HG02678 (cell line): ENCODE data around the gene MAPK4.
"Not testable (repeated sequence)": the region's sequence is repeated elsewhere in the genome, so short reads cannot be mapped to it uniquely, and the experiment has no call there.

Experiments
- ATAC-seq: cut with Tn5 transposase; IDR thresholded peaks from one replicate; pipeline ENCODE4 v1.9.1; 2021; ENCODE audit warnings: mild to moderate bottlenecking, moderate library complexity; ENCODE audit not compliant: unreplicated experiment

MAPK4 gene

DNA sequence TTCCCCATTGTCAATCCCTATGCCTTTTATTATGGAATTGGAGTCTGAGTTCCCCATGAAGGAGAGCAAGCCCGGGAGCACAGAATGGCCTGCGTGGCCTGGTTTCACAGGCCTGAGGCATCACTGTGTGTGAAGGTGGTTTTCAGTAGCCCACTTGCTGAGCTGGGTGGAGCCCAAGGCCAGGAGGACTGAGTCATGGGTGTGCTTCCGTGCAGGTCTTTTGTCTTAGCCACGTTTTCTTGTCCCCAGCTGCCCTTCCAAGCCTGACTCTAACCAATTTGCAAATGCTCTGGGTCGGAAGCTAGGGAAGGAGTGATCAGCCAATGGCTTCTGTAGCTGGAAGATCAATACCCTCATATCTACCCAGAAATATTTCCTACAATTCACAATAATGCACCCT, 119.2 kb downstream of the MAPK4 start:
- ATAC-seq, result no peak

DNA sequence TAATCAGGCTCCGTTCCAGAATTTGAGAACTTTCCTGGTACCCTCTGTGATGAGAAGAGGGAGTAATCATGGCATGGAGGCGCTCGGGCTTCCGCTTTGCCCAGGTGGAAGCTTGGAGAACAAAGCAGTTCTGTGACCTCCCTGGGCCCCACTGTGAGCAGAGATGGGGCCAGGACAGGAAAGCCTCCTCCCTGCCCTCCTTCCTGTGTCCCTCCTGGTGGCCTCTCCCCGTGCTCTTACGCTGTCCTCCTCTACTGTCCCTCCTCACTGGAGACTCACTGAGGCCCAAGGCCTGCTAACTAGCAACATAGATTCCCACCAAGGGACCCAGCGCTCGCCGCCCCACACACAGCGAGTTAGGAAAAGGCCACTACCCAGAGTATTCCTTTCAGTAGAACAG, 119.8 kb downstream of the MAPK4 start:
- no peak for ATAC-seq

DNA sequence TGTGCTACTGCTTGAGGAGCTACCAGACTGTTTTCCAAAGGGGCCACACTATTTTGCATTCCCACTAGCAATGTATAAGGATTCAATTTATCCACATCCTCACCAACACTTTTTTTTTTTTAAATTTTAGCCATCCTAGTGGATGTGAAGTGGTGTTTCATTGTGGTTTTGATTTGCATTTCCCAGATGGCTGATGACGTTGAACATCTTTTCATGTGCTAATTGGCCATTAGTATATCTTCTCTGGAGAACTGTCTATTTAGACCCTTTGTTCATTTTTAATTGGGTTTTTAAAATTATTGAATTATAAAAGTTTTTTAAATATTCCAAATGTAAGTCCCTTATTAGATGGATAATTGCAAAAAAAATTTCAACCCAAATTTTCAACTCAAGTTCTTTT, 121.1 kb downstream of the MAPK4 start:
- no peak for ATAC-seq

DNA sequence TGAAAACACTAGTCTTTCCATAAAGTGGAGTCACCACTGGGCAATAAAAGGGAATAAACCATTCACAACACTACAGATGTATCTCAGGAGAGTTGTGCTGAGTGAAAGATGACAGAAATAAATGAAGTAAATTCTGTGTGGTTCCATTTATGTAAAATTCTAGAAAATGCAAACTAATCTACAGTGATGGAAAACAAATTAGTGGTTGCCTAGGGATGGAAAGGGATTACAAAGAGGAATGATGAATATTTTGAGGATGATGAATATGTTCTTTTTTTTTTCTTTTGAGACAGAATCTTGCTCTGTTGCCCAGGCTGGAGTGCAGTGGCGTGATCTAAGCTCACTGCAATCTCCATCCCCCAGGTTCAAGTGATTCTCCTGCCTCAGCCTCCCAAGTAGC, 123.0 kb downstream of the MAPK4 start:
- ATAC-seq, result no peak

DNA sequence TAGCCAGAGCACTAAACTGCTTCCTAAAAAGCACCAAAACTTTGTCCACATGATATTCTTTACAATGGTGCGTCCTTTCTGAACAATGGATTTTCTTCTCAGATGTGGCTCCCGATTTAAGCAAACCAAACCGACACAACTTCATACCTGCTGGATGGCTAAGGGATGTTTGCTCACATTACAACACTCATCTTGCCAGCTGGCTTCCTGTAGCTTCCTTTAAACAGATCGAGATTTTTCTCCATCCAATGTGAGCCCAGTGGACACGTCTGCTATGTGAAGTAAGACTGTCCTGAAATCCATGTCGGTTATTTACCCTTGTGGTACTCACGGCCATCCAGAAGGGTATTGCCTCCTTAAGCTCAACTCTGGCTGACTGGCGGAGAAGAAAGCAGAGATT, 126.5 kb downstream of the MAPK4 start:
- no peak for ATAC-seq

DNA sequence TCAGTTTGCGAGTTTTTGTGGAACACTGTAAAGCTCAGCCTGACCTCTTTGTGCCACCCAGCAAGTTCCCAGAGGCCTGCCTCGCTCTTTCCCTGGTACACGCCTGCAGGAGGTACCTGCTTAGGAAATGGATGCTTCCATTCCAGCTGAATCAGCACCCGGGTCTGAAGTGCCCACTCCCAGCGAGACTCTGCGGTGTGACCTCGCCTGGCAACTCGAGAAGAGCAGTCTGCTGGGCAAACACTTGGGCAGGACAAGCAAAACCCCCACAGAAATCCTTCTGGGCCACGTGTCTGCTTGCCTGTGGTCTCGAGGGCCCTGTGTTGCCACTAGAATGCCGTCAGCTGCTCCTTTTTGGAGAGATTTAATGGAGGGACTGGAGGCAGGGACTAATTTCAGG, 127.6 kb downstream of the MAPK4 start:
- no peak for ATAC-seq

DNA sequence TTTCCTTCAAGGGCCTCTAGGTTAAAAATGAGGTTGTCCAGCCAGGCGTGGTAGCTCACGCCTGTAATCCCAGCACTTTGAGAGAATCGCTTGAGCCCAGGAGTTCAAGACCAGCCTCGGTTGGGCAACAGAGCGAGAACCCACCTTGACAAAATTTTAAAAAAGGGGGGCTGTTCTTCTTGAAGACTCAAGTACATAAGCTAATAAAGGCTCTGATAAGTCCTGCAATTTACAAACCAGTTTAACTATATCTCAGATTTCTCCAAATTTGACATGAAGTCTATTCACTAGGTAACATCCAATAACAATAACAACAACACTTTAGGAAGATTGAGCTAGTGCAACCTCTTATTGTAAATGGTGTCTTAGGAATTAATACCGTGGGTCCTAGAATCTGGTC, 129.7 kb downstream of the MAPK4 start:
- no peak for ATAC-seq

DNA sequence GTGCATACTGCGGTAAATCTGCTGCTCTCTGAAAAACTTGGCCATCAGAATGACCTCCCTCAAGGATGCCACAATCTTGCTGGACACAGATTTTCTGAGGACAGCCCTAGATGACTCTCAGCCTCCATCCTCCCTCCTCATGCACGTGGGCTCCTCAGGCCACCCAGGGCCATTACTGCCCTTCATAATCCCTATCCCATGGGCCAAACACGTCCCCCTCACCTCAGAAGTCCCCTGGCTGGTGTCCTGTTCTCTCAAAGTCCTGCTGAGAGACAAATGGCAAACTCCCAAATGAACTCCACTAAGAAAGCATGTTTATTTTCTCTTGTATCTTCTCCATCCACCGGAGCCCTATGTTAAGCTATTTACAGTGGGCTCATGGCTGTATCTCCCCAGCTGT, 134.3 kb downstream of the MAPK4 start:
- no peak for ATAC-seq

DNA sequence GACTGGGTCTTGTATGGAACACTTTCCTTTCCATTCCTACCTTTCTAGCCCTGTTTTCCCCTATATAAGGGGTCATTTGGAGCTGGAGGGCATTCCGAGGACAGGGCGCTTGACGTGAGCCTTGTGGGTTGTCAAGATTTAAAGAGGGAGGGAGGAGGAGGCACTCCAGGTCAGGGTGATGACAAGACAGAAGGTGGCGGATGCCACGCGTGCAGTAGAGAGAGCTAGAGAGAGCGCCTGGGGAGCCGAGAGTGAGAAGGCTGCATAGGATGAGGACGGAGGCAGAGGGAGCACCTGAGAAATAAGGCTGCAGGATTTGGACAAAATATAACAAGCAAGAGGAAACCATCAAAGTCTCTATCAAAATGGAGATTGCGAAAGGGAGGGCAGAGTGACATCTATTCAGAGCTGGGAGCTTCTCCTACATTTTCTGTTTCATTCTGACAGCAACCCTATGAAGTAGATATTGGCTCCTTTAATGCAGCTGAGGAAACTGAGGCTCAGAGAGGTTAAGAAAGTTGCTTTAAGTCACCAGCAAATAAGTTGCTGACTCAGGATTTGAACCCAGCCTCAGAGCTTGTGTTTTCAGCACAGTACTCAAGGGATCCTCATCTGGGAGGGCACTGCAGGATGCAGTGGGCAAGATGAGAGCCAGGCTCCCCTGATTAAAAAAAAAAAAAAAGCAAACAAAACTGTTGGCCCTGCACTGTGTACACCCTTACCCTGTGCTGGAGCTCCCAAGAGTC, 135.7 kb downstream of the MAPK4 start:
- ATAC-seq, result no peak

DNA sequence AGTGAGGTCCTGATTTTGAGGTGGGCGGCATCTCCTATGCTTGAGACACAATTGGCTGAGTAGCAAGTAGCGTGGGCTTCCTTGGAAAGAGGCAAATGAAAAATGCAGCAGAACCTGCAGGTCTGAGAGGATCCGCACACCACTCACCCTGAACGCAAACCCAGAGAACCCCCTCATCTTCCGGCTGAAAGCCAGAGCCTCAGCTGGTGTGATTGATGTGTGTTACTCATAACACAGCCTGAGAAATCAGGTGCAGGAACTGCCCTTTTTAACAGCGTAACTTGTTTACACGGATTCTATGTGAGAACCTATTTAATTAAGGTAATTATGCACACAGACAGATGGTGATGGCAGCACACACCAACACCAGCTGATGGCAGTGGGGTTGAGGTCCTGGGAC, 136.5 kb downstream of the MAPK4 start:
- ATAC-seq, result no peak

DNA sequence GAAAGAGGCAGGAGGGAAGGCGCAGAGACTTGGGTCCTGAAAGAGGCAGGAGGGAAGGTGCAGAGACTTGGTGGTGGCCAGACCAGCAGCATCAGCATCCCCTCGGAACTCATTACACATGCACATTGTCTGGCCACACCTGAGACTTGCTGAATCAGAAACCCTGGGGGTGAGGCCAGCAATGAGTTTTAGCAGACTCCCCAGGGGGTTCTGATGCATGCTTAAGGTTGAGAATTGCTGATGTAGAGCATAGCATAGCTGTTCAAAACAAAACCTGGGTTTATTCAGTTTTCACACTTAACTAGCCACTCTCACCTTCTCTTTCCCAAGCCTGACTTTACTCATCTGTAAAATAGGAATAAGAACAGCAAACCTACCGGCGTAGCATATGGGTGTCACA, 137.0 kb downstream of the MAPK4 start:
- ATAC-seq, result no peak

DNA sequence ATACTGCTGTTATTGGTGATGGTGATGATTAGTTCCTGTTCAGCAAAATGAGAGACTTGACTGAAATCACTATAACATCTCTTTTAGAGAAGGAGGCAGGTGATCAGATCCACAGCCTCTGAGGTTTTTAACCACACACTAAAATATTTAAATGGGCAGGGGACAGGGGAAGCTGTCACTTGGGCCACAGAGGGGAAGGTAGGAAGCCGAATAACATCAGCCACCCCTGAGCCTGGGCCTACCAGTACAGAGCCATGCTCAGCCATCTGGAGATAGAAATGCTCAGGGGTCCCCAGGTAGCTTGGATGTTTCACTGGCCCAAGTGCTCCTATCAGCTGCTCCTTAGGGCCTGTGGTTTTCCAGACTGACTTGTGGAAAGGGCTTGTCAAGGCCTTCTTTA, 137.6 kb downstream of the MAPK4 start:
- no peak for ATAC-seq

DNA sequence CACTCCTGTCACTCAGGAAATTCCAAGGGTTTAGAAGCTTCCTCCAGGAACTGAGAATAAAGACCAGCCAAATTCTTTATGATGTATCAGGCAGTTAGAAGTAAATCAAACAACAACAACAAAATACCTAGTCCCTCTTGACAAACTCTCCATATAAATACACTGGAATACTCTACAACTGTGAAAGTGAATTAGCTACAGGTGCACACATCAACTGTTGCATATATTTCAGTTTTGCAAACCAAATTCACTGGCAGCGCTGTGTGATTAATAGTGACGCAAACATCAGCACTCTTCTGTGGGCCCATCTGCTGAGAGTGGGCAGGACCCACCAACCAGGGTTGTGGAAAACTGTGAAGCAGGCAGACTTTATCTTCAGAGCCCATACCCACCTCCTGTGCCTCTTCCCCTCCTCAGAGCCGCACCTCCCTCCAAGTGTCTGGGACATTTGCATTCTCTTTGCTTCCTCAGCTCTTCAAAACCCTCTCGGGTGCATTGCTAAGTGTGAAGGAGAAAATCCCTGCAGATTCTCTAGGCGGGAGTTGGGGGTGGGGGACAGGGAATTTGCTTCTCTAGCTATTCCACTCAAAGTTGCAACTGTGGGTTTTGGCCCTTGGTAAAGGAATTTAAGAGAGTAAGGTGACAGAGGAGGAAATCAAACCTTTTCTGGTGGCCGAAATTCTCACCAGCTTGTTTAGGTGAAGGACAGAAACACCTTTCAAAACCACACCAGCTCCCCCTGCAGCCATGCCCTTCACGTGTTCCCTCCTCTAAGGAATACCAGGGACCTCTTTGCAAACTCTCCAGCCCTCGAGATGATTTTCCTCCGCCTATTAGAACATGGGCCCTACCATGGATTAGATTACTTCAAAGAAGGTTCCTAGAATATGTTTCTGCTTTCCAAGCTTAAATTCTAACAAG, 140.6 kb downstream of the MAPK4 start:
- ATAC-seq, result no peak

DNA sequence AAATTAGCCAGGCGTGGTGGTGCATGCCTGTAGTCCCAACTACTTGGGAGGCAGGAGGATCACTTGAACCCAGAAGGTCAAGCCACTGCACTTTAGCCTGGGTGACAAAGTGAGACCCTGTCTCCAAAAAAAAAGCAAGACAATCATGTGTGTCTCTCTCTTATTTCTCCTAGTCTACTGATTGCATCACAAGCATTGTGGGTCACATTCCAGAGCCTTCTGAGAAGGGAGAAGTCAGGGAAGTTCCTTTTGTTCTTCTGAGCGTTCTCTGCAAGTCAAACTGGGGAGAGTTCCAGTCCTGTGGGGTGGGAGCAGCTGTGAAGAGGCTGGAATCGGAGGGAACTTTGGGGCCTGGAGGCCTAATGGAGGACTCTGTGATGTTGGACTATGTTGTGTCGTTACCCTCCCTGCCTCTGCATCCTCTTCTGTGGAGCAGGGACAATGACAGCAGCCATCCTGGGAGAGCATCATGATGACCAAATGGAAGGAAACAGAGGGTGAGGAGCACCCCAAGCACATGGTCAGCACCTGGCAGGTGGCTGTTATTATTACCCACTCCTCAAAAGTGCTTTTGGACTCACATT, 144.6 kb downstream of the MAPK4 start:
- no peak for ATAC-seq

DNA sequence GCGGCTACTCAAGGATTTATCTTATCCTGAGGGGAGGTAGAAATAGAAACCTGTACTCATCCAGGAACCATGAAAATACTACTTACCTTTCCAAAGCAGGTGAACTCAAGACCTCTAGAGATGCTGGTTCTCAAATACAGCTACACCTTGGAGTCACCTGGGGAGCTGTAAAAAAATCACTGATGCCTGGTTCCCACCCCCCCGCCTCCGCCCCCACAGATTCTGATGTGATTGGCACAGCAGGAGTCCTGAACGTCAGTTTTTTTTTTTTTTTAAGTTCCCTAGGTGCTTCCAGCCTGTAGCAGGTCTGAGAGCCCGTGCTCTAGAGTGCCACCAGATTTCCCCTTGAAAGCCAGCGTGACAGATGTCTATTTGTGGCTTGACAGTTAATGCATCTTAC, 146.3 kb downstream of the MAPK4 start:
- ATAC-seq, result no peak

DNA sequence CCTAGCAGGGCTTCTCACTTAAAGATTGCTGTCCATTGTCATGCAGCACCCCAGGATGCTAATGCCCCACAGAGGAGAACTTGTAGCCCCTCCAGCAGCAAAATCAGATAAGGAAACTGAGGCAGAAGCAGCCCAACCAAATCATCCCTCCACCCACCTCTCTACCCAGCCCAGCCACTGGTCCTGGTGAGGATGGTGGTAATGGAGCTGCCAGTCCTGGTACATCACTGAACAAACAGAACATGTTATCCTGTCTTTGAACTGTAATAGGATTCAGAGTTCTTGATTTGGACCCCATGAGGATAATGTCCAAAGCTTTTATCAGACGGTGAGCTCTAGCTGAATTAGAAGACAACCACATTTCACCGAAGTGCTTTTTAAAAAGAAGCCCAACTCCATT, 146.8 kb downstream of the MAPK4 start:
- no peak for ATAC-seq

DNA sequence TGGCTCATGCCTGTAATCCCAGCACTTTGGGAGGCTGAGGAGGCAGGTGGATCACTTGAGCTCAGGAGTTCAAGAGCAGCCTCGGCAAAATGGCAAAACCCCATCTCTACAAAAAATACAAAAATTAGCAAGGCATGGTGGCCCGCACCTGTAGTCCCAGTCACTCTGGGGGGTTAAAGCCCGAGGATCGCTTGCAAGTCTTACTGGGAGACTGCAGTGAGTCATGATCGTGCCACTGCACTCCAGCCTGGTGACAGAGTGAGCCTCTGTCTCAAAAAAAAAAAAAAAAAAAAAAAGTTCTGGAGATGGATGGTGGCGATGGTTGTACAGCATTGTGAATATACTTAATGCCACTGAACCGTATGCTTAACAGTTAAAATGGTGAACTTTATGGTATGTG, 147.4 kb downstream of the MAPK4 start:
- not testable (repeated sequence) for ATAC-seq

DNA sequence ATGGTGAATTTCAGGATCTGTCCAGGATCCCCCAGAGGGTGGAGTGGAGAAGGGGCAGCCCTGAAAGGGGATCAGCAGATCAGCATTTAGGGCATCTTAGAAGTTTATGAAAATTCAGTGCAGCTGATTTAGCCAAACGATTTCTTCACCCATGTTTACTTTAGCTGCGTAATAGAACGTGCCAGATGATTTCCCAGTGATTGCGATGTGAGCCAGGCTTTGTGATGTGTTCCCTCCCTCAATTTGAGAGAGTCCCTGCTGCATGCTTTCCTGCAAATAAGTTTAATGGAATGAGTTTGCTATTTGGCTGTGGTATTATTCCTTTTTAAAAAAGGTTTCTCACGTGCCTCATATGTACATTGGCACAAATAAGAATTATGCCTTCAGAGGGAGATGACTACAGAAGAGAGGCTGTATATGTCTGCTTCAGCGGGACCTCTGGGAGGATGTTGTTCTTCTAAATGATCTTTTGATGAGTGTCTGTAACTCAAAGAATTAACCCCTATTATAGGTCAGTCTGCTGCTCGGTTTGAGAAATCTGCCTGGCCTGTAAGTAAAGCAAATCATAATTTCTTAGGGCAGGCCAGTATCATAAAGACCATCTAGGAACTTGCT, 148.1 kb downstream of the MAPK4 start:
- no peak for ATAC-seq

DNA sequence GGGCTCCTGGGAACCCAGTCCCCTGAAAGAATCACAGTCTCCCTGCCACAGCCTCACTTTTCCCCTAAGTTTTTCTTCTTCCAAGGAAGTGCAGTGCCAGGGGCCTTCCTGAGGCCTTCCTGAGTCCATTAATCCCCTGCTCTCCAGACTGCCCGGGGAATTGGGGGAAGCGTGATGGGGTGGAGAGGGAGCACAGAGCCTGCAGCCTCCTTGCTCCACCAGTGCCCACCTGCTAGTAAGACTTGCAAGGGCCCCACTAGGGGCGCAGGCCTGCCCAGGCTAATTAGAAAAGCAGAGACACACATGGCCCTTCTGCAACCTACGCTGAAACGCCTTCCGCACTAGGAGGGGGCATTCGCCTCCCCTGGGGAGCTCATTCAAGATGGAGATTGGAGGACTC, 149.3 kb downstream of the MAPK4 start:
- no peak for ATAC-seq

DNA sequence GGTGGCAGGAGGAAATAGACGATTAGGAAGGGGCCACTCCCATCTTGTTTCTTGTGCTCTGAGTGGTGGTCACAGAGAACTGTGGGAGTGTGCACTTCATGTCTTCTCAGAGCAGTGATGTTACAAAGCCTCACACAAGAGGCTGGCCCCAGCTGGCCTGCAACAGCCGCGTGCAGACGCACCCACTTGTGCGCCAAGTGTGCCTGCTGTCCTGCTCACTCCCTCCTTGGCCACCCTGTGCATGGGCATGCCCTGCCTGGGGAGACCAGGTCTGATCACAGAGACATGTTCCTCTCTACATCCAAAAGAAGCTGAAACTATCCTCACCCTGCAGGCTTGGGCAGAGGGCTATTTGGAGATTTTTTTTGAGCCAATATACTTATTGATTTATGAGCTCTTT, 151.5 kb downstream of the MAPK4 start:
- ATAC-seq, result no peak

DNA sequence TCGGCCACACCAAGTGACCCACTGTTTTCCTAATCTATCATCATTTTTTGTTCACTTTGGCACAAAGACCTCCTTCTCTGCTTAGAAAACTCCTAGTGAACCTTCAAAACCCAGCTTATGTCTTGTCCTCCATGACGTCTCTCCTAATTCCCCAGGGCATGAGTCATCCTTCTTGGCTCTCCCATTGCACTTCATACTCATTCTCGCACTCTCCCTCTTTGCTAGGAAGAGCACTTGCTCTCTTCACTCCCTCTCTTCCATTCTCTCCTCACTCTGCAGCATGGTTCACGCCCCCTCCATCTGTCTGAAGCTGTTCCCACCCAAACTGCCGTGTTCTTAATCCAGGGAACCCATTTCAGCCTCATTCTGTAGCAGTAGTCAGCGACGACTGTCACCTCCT, 156.0 kb downstream of the MAPK4 start:
- no peak for ATAC-seq

DNA sequence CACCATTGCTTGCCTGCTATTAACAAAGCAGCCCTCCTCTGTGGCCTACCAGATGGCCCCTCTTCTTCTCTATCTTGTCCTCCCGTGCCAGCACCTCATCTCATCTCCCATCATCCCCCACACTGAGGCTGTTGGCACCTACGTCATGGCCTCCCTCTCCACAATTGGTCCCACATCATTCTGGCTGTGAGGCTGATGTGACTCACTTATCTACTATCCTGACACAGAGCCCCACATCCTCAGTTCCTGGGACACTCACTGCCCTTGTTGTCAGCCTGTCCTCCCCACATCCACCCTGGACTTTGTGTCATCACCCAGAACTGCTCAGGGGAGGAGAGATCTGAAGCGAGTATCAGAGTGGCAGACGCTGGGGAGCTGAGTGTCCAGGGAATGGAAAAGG, 157.0 kb downstream of the MAPK4 start:
- ATAC-seq, result no peak
